Measurements from ENCODE around the gene BBS9. TPM values are rescaled to one million over a fixed set of nuclear protein-coding genes. Genes with fewer than 3 reads are reported as not detected.

The BBS9 gene
- total RNA-seq, 2 donors from 2014 or later: 23.0 to 28.6 TPM

- ATAC-seq (ENCODE audit: insufficient number of reproducible peaks, low FRiP score, low read depth): no peak
Observed at GRCh38 chr7:33399528-33400213, 270.3 kb downstream of the BBS9 start.

GRCh38 chr7:33400214-33400538 lies 270.8 kb downstream of the BBS9 start:
- H3K4me3 ChIP-seq: no peak overlapping the region
- no peaks in the 10 kb centered on the region for H3K36me3 ChIP-seq
- H3K4me1 ChIP-seq (ENCODE audit: control insufficient read depth in 1 of 2, low read depth in 2 of 2): no peaks in the 10 kb centered on the region
- DNase-seq (ENCODE audit: low spot score): no peak
- no peak overlapping the region for H3K27ac ChIP-seq
- no peaks in the 10 kb centered on the region for H3K9me3 ChIP-seq
- H3K27me3 ChIP-seq (replicated peaks; ENCODE audit: insufficient read depth): no peaks in the 10 kb centered on the region
- no peak for ATAC-seq (ENCODE audit: insufficient number of reproducible peaks, low FRiP score, low read depth)
- TF ChIP-seq CTCF (IDR thresholded peaks at IDR 0.05): no peak

More at GRCh38 chr7:33399528-33400213, 270.3 kb downstream of the BBS9 start:
- Histone ChIP-seq H3K4me3 (no peak overlapping the region), H3K4me1 (ENCODE audit: control insufficient read depth in 1 of 2, low read depth in 2 of 2) (no peaks in the 10 kb centered on the region), H3K36me3 (no peaks in the 10 kb centered on the region), H3K9me3 (no peaks in the 10 kb centered on the region), H3K27me3 (replicated peaks; ENCODE audit: insufficient read depth) (no peaks in the 10 kb centered on the region), H3K27ac (no peak overlapping the region)
- TF ChIP-seq CTCF (IDR thresholded peaks at IDR 0.05): no peak
- DNase-seq (ENCODE audit: low spot score): no peak

- TF ChIP-seq CTCF (IDR thresholded peaks at IDR 0.05): no peak
- DNase-seq (ENCODE audit: low spot score) (no peak), ATAC-seq (ENCODE audit: insufficient number of reproducible peaks, low FRiP score, low read depth) (no peak)
- Histone ChIP-seq H3K4me3 (no peak overlapping the region), H3K9me3 (peaks cover 5% of the 10 kb centered on the region), H3K27ac (no peak overlapping the region), H3K4me1 (ENCODE audit: control insufficient read depth in 1 of 2, low read depth in 2 of 2) (no peaks in the 10 kb centered on the region), H3K36me3 (no peaks in the 10 kb centered on the region), H3K27me3 (replicated peaks; ENCODE audit: insufficient read depth) (no peaks in the 10 kb centered on the region)
Observed at GRCh38 chr7:33410266-33410665, 280.9 kb downstream of the BBS9 start.

GRCh38 chr7:33411020-33411419 lies 281.7 kb downstream of the BBS9 start:
- peaks cover 5% of the 10 kb centered on the region for H3K9me3 ChIP-seq
- H3K4me1 ChIP-seq (ENCODE audit: control insufficient read depth in 1 of 2, low read depth in 2 of 2): no peaks in the 10 kb centered on the region
- ATAC-seq (ENCODE audit: insufficient number of reproducible peaks, low FRiP score, low read depth) (no peak), DNase-seq (ENCODE audit: low spot score) (no peak)
- no peaks in the 10 kb centered on the region for H3K27me3 ChIP-seq (replicated peaks; ENCODE audit: insufficient read depth)
- H3K36me3 ChIP-seq: no peaks in the 10 kb centered on the region
- H3K27ac ChIP-seq: no peak overlapping the region
- TF ChIP-seq CTCF (IDR thresholded peaks at IDR 0.05): no peak
- H3K4me3 ChIP-seq: no peak overlapping the region

- Histone ChIP-seq H3K4me1 (ENCODE audit: control insufficient read depth in 1 of 2, low read depth in 2 of 2) (no peaks in the 10 kb centered on the region), H3K36me3 (no peaks in the 10 kb centered on the region), H3K4me3 (no peak overlapping the region), H3K27me3 (replicated peaks; ENCODE audit: insufficient read depth) (no peaks in the 10 kb centered on the region), H3K9me3 (peaks cover 5% of the 10 kb centered on the region), H3K27ac (no peak overlapping the region)
- TF ChIP-seq CTCF (IDR thresholded peaks at IDR 0.05): no peak
- DNase-seq (ENCODE audit: low spot score) (no peak), ATAC-seq (ENCODE audit: insufficient number of reproducible peaks, low FRiP score, low read depth) (no peak)
Observed at GRCh38 chr7:33412331-33412730, 283.0 kb downstream of the BBS9 start.

All from thoracic aorta (tissue), 2 donors.